Fibroblast of mammary gland (primary cell): ENCODE results near the gene B4GALT3.
A peak's percentile ranks its signal among the peaks of the same experiment; 100 is the strongest.

Experiments
- DNase-seq: peaks from one replicate; pipeline ENCODE4 v3.0.0-alpha.2; 2010; ENCODE audit warnings: low read depth
- H3K4me3 ChIP-seq: 2 replicates; pipeline ENCODE4 v1.5.1; 2011; ENCODE audit warnings: low read depth, mild to moderate bottlenecking, low read length, moderate library complexity; ENCODE audit not compliant: control insufficient read depth
- TF ChIP-seq, protein P1 (sequence below): conservative IDR thresholded peaks from 2 replicates; pipeline ENCODE4 v1.5.1; 2011; ENCODE audit warnings: low read depth, low read length, inconsistent platforms; ENCODE audit not compliant: control insufficient read depth, insufficient read depth

B4GALT3 gene

DNA sequence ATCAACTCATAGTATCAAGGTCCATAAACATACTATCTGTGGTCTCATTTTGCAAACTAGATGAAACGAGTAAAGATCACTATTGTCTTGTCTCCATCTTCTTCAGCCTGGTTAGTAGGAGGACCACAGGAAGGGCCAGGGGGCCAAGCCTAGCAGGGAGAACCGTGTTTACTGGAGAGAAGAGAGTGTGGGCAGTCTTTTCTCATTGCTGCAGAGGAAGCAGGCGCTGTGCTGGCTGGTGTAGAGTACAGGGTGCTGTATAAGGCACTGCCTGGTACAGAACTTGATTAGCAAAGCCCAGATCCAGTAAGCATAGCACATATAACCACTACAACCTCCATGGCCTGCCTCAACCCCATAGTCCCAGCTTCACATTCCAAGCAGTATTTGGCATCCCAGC is 10.0 kb upstream of the B4GALT3 start:
- peak; percentile 24 for DNase-seq
- no peak overlapping the region for H3K4me3 ChIP-seq
- TF ChIP-seq, protein P1, sequence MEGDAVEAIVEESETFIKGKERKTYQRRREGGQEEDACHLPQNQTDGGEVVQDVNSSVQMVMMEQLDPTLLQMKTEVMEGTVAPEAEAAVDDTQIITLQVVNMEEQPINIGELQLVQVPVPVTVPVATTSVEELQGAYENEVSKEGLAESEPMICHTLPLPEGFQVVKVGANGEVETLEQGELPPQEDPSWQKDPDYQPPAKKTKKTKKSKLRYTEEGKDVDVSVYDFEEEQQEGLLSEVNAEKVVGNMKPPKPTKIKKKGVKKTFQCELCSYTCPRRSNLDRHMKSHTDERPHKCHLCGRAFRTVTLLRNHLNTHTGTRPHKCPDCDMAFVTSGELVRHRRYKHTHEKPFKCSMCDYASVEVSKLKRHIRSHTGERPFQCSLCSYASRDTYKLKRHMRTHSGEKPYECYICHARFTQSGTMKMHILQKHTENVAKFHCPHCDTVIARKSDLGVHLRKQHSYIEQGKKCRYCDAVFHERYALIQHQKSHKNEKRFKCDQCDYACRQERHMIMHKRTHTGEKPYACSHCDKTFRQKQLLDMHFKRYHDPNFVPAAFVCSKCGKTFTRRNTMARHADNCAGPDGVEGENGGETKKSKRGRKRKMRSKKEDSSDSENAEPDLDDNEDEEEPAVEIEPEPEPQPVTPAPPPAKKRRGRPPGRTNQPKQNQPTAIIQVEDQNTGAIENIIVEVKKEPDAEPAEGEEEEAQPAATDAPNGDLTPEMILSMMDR, result no peak

DNA sequence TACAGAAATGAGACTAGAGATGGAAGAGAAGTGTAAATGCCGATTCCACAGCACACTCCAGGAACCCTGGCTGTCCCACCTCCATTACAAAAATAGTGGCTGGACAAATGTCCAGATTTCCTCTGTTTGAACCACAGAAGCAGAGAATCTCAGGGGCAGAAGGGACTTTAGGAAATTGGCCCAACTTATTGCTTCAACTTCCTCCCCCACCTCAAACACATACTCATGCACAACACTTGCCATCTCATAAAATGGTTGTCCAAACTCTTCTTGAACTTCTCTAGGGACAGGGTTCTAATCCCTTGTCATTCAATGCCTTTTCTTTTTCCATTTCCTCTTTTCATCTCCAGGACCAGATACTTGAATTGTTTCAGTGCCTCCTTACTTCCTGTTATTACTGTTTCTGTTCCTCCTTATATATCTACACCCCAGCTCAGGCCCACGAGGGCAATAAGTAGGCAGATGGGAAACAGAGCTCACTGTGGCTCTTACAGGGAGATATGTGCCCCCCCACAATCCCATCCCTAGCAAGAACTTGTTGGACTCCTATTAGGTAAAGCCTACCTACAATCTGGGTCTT is 8.5 kb upstream of the B4GALT3 start:
- TF ChIP-seq, protein P1, result no peak
- no peak overlapping the region for H3K4me3 ChIP-seq
- peak; percentile 30 for DNase-seq

GRCh38 chr1:161185282-161185682 is 8.0 kb upstream of the B4GALT3 start:
- H3K4me3 ChIP-seq, result no peak overlapping the region
- TF ChIP-seq, protein P1, result no peak
- peak; percentile 92 for DNase-seq

DNA sequence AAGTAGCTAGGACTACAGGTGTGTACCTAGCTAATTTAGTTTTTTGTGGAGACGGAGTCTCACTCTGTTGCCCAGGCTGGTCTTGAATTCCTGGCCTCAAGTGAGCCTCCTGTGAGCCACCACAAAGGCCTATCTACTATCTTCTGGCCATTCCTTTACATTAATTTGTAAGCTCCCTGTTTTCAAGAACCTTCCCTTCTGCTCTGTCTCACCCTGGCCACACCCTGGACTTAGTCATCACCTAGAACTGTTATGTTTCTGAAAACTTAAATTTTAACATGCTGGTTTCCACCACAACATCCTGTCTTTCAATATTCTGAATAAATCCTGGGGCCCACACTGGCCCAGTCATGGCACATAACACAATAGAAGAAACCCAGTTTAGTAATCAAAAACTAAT is 4.9 kb upstream of the B4GALT3 start:
- DNase-seq, result peak; percentile 89
- H3K4me3 ChIP-seq, result no peak overlapping the region
- TF ChIP-seq, protein P1, result no peak

DNA sequence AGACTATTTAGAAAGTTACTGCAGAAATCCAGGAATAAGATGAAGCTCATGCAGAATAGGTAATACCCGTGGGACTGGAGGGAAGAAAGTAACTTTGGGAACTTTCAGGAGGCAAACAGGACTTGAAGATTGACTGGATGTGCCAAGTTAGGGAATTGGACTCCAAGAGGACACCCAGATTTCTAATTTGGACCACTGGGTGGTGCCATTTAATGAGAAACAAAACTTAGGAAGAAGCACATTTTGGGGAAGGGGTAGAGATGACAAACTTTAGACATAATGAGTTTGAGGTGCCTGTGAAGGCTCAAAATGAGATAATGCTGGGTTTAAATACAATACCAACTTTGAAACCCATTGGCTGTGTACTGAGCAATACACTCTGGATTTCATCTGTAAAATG is 3.3 kb upstream of the B4GALT3 start:
- TF ChIP-seq, protein P1, result peak; percentile 49
- H3K4me3 ChIP-seq, result no peak overlapping the region
- peak; percentile 72 for DNase-seq

- H3K4me3 ChIP-seq, result no peak overlapping the region
- no peak for DNase-seq
- TF ChIP-seq, protein P1, result no peak
Measured at GRCh38 chr1:161179698-161180097, 2.4 kb upstream of the B4GALT3 start.

- no peak for DNase-seq
- TF ChIP-seq, protein P1, result no peak
- peak overlapping the region; percentile 96 for H3K4me3 ChIP-seq
Measured at GRCh38 chr1:161177936-161178244, 583 bp upstream of the B4GALT3 start.
